NCI-H146 treated with DMSO at 0.1 percent for 48 hours (cell line): Measurements from ENCODE around the gene CHRNE.
"Not testable (repeated sequence)": the region's sequence is repeated elsewhere in the genome, so short reads cannot be mapped to it uniquely, and the experiment has no call there.

Experiments used
- DNase-seq: peaks from one replicate; lab custom pipeline; 2025; ENCODE audit not compliant: unreplicated experiment; lab: John Stamatoyannopoulos, UW

CHRNE gene

DNA sequence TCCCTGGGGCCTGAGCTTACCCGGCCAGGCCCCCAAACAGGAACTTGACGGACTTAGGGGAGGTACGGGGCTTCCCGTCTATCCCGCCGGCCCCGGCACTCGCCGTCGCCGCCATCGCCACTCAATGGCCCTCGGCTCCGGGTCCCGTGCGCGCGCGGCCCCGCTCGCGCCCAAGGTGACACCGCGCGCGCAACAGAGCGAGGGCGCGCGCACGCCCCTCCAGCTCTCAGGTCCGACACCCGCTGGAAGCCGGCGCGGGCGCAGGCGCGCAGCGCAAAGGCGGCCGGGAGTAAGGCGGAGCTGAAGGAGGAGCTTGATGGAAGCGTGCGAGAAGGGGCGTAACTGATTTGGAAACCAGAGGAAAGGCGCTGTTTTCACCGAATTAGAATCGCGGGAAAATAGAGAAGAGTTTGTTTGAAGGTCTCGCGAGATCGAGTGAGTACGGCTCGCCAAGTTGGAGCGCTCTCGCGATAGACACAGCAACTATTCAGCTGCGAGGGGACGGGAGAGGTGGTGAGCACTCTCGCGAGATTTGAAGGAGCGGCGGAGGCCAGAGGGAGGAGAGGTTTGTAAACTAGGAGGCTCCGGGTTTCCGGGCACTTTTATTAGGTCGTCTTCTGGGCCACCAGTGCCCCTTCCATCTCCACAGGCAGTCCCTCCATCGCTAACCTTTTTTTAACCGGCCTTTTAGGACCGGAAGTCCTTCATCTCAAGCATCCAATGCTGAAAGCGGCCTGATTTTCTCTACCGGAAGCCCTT, 37.1 kb upstream of the CHRNE start, which contains the start of the genes RNF167 and SLC25A11:
RNF167 (plus strand) TSS at position 473 of the 759 bp plus-strand sequence. CDS start 642 bp downstream, outside the sequence.
SLC25A11 (minus strand) TSS at position 251 of the 759 bp plus-strand sequence; CDS start at position 115, 136 bp downstream.
- peak; percentile 96 for DNase-seq

DNA sequence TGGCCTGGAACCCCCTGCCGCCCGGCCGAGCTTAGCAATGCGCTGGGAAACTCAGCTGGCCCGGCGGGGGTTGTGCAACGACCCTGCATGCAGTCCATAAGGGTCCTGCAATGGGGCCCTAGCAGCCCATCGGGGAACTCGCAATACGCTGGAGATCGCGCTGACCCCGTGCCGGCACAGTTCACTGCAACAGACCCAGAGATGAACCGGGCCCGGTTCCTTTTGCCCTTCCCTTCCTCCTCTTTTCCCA, 36.6 kb upstream of the CHRNE start:
- DNase-seq, result no peak

DNA sequence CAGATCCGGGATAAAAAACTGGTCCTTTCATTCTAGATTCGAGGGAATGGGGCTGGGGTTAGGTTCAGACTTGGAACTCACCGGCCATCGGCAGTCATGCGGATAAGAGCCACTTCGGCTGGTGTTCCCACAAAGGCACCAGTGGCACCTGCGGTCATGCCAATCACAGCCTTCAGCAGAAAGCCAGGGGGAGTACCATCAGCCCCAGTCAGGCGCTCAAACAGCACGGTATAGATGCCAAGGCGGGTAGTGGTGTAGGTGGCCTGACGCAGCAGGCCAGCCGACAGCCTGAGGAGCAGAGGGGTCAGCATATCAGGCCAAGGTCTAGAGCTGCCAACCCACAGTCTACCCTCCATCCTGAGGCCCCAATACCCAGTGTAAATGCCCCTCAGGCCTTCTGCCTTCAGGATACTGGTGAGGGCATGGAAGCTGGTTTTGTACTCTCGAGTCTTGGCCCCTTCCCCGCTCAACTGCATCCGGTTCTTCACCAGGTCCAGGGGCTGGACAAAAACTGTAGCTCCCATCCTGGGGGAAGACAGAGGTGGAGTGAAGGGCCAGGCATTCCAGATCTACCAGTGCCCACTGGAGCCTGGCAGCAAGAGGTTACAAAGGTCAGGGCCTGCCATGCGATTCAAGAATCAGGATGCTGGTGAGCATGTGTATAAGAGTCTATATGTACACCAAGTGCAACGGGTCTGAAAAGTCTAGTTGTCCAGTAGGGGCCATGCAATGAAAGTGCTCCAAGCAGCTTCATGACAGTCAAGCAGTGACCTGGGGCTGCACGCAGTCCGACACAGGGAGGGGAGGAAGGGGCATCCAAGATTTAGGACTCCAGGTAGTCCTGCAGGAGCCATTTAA, 36.0 kb upstream of the CHRNE start:
- no peak for DNase-seq

DNA sequence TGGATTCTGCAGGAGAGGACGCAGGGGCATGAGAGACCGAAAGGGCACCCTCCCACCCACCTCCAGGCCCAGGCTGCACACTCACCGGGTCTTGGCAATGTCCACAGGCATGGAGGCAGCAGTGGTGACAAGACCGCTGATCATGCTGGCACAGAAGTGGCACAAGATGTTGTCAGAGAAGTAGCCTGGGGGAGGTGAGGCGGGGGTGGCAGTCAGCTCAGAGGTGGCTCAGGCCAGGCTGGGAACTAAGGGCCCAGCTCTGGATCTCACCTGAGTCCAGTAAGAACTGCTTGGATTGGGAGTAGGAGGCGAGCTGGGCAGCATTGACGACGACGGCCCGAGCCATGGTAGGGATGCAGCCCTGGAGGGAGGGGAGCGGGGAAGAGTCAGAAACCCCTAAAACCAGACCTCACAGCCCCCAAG, 35.2 kb upstream of the CHRNE start:
- no peak for DNase-seq

DNA sequence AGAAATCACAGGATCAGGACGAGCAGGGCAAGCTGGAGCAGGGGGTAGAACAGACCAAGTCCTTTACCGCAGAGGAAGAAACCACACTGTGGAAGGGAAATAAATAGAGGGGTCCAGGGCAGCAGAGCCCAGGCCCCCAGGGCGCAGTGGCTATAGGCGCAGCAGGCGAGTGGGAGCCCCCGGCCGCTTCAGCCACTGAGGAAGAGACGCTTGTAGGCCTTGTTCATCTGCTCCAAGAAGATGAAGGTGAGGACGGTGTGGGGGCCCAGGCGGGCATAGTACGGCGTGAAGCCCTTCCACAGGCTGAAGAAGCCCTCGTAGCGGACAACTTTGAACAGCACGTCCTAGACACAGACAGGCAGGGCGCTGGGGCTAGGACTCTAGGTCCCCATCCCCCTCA, 34.7 kb upstream of the CHRNE start:
- no peak for DNase-seq

DNA sequence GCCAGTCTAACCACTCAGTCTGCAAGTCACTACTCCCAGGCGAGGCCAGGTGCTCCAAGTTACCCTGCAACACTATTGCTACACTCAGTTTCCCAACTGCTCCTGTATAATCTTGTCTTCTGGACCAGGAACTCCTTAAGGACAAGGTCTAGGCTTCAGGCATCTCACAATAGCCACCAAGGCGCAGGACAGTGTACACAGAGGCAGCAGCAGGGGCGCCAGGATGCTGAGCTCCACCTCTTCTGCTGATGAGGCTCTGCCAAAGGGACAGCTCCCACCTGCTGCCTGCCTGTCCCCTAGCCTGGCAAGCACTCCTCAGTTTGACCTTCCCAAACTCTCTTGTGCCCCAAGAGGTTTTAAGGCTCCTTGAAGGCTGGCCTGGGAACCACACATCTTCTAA, 33.5 kb upstream of the CHRNE start:
- DNase-seq, result no peak

DNA sequence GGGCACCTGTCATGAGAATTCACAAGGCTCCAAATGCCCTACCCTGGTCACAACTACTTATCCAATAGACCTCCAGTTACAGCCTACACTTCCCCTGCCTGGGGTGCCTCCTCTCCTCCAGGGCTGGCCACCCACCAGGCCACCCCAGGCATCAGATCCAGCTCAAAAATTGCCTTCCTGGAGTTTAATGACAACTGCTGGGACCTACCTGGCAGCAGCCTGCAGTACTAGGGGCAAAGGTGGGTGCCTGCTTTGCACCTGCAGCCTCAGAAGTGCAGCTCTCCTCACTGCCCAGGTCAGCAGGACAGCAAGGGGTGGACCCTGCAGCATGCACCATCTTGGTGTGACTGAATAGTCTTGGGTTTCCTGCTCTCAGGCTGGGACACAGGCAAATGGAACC, 32.8 kb upstream of the CHRNE start:
- no peak for DNase-seq

DNA sequence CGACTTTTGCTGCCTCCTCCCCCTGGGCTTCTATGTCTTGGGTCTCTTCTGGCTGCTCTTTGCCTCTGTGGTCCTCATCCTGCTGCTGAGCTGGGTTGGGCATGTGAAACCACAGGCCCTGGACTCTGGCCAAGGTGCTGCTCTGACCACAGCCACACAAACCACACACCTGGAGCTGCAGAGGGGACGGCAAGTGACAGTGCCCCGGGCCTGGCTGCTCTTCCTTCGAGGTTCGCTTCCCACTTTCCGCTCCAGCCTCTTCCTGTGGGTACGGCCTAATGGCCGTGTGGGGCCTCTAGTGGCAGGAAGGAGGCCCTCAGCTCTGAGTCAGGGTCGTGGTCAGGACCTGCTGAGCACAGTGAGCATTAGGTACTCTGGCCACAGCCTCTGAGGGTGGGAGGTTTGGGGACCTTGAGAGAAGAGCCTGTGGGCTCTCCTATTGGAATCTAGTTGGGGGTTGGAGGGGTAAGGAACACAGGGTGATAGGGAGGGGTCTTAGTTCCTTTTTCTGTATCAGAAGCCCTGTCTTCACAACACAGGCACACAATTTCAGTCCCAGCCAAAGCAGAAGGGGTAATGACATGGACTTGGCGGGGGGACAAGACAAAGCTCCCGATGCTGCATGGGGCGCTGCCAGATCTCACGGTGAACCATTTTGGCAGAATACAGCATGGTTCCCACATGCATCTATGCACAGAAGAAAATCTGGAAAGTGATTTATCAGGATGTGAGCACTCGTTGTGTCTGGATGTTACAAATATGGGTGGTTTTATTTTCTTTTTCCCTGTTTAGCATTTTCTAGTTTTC, 31.5 kb upstream of the CHRNE start:
- DNase-seq, result no peak

DNA sequence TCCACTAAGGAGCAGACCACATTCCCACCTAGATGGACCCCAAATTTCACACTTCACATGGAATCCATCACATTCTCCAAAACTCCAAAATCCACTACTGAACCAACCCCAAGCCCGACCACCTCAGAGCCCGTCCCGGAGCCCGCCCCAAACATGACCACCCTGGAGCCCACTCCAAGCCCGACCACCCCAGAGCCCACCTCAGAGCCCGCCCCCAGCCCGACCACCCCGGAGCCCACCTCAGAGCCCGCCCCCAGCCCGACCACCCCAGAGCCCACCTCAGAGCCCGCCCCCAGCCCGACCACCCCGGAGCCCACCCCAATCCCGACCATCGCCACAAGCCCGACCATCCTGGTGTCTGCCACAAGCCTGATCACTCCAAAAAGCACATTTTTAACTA, 30.7 kb upstream of the CHRNE start:
- DNase-seq, result no peak

DNA sequence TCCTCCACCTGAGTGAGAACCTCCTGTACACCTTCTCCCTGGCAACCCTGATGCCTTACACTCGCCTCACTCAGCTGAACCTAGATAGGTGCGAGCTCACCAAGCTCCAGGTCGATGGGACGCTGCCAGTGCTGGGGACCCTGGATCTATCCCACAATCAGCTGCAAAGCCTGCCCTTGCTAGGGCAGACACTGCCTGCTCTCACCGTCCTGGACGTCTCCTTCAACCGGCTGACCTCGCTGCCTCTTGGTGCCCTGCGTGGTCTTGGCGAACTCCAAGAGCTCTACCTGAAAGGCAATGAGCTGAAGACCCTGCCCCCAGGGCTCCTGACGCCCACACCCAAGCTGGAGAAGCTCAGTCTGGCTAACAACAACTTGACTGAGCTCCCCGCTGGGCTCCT, 29.9 kb upstream of the CHRNE start:
- DNase-seq, result no peak

DNA sequence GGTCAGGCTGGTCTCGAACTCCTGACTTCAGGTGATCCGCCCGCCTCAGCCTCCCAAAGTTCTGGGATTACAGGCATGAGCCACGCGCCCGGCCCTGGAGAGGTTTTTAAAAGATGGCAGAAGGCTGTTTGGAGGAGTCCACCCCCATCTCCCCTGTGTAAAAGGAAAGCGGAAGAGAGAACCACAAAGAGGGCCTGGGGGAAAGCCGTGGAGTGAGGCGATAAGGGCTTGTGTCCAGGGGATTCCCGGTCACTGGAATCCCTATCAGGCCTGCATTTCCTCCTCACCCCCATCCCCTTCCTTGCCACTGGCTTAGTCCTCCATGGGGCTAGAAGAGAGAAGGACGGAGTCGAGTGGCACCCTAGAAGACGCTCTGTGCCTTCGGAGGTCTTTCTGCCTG, 29.1 kb upstream of the CHRNE start, which contains the start of gene GP1BA:
GP1BA (plus strand) TSS at position 315 of the 400 bp plus-strand sequence. CDS start 328 bp downstream, outside the sequence.
- DNase-seq, result no peak

DNA sequence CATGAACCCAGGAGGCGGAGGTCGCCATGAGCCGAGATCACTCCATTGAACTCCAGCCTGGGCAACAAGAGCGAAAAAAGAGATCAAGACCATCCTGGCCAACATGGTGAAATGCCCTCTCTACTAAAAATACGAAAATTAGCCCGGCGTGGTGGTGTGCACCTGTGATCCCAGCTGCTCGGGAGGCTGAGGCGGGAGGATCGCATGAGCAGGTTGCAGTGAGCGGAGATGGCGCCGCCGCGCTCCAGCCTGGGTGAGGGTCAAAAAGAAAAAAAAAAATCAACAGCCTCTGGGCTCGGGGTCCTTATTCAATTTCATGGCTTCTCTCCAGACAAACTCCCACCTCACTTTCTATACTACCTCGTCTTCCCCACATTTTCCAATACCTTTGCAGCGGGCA, 26.0 kb upstream of the CHRNE start:
- no peak for DNase-seq

DNA sequence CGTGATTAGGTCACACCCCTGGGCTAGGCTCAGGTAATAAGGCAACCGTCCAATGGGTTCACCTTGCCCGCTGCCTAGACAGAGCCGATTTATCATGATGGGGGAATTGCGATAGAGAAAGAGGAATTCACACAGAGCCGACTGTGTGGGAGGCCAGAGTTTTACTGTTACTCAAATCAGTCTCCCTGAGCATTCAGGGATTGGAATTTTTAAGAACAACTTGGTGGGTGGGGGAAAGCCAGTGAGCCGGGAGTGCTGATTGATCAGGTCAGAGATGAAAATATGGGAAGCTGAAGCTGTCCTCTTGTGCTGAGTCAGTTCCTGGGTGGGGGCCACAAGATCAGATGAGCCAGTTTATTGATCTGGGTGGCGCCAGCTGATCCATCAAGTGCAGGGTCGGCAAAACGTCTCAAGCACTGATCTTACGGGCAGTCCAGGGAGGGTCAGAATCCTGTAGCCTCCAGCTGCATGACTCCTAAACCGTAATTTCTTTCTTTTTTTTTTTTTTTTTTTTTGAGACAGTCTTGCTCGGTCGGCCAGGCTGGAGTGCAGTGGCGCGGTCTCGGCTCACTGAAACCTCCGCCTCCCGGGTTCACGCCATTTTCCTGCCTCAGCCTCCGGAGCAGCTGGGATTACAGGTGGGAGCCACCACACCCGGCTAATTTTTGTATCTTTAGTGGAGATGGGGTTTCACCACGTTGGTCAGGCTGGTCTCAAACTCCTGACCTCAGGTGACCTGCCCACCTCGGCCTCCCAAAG, 23.9 kb upstream of the CHRNE start:
- not testable (repeated sequence) for DNase-seq

DNA sequence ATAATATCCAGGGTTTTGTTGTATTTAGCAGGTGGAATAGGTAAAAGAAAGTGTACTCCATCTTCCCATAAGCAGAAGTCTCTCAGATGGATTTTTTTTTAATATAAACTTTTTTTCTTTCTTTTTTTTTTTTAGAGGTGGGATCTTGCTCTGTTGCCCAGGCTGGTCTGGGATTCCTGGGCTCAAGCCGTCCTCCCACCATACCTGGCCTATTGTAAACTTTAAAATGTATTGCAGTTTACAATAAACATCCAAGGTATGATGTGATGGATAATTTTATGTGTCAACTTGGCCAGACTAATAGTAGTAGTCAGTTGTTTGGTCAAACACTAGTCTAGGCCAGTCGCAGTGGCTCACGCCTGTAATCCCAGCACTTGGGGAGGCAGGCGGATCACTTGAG, 18.4 kb upstream of the CHRNE start:
- no peak for DNase-seq

DNA sequence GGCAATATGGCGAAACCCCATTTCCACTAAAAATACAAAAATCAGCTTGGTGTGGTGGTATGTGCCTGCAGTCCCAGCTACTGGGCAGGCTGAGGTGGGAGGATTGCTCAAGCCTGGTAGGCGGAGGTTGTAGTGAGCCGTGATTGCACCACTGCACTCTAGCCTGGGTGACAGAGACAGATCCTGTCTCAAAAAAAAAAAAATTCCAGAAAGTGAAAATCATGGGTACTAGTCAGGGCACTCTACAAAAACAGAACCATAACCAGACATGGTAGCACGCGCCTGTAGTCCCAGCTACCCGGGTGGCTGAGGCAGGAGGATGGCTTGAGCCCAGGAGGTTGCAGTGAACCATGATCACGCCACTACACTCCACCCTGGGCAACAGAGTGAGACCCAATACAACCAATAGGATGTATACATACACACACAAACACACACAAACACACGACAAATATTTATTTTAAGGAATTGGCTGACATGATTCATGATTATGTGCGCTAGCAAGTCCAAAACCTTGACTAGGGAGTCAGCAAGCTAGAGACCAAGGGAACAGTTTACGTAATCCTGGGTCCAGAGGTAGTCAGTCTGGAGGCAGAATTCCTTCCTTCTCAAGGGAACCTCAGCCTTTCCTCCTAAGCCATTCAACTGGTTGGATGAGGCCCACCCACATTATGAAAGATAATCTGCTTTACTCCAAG, 17.6 kb upstream of the CHRNE start:
- no peak for DNase-seq

DNA sequence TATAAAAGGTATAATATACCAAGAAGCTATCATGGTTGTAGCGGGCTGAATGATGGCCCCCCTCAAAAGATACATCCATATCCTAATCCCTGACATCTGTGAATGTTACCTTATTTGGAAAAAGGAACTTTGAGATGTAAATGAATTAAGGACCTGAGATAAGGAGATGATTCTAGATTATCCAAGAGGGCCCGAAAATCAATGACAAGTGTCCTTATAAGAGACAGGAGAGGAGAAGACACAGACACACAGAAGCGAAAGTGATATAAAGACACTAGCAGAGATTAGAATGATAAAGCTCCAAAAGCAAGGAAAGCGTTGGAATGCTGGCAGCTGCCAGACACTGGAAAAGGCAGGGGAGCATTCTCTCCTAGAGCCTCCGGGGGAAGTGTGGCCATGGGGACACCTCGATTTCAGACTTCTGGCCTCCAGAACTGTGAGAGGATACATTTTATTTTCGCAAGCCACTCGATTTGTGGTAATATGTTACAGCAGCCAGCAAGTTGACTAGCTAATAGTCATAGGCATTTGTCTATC, 16.7 kb upstream of the CHRNE start:
- no peak for DNase-seq

DNA sequence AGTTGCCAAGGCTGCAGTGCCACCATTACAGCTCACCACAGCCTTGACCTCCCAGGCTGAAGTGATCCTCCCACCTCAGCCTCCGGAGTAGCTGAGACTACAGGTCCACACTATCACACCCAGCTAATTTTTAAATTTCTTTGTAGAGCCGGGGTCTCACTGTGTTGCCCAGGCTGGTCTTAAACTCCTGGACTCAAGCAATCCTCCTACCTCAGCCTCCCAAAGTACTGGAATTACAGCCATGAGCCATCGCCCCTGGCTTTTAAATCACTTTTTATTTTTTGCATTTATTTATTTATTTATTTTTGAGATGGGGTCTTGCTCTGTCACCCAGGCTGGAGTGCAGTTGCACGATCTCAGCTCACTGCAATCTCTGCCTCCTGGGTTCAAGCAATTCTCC, 11.7 kb upstream of the CHRNE start:
- not testable (repeated sequence) for DNase-seq

DNA sequence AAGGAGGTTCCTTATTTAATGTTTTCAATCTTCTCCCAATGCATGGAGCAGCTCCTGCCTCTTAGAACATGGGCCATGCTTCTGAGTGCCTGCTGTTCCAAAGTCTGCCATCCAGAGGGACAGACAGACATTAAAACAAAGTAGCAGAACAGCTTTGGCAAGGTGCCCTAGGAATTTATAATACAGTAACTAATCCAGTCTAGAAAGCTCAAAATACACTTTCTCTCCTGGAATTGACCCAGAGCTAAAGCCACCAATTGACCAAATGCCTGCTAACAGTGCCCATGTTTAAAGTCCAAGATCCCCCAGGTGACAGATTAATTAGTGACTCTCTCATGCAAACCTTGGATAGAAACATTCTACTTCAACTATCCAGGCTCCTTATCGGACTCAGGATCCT, 11.1 kb upstream of the CHRNE start:
- no peak for DNase-seq

DNA sequence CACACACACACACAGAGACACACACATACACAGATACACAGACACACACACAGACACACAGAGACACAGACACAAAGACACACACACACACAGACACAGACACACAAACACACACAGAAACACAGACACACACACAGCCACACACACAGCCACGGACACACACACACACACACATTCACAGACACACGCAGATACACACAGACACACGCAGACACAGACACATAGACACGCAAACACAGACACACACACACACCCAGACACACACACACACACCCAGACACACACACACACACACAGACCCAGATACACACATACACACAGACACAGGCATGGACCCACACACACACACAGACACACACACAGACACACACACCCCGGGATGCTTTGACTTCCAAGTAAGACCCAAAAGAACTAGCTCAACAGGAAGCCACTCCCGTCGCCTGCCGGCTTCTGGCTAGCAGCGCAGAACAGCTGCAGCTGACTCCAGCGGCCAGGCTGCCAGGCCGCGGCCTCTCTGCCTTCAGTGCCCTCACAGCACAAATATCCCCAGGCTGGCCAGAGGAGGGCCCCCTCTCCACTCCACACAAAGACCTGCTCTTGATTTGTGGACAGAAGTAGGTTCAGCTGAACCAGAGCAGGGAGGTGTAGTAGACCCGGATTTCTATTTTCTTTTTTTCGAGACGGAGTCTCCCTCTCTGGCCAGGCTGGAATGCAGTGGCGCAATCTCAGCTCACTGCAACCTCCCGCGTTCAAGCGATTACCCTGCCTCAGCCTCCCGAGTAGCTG, 6.0 kb upstream of the CHRNE start:
- DNase-seq, result peak; percentile 73
